WERI-Rb-1 (cell line): ENCODE results near the gene ANAPC4.
A peak's percentile ranks its signal among the peaks of the same experiment; 100 is the strongest.

ENCODE experiments used
- DNase-seq: peaks from one replicate; pipeline ENCODE4 v3.0.0-alpha.2; 2020
- H3K27ac ChIP-seq: fragments of 250-450 bp; sonication (Bioruptor Pico); 2 replicates; pipeline ENCODE4 v1.5.1; 2020; ENCODE audit warnings: mild to moderate bottlenecking, moderate library complexity
- H3K27me3 ChIP-seq: fragments of 250-450 bp; sonication (Bioruptor Pico); 2 replicates; pipeline ENCODE4 v1.5.1; 2021; ENCODE audit warnings: mild to moderate bottlenecking, low read depth, moderate library complexity; ENCODE audit not compliant: insufficient read depth, severe bottlenecking
- H3K36me3 ChIP-seq: fragments of 250-450 bp; sonication (Bioruptor Pico); 2 replicates; pipeline ENCODE4 v1.5.1; 2020; ENCODE audit warnings: mild to moderate bottlenecking, moderate library complexity
- H3K4me3 ChIP-seq: 2 replicates; pipeline ENCODE4 v1.5.1; 2011; ENCODE audit warnings: low read depth, mild to moderate bottlenecking, control low read depth, low read length
- H3K9me3 ChIP-seq: fragments of 250-450 bp; sonication (Bioruptor Pico); 2 replicates; pipeline ENCODE4 v1.5.1; 2021; ENCODE audit warnings: mild to moderate bottlenecking, moderate library complexity; ENCODE audit not compliant: severe bottlenecking
- TF ChIP-seq, protein P1 (sequence below): IDR thresholded peaks from 2 replicates; pipeline ENCODE4 v1.5.1; 2011; ENCODE audit warnings: low read depth, mild to moderate bottlenecking, control low read depth, inconsistent platforms, low read length

Gene ANAPC4

DNA sequence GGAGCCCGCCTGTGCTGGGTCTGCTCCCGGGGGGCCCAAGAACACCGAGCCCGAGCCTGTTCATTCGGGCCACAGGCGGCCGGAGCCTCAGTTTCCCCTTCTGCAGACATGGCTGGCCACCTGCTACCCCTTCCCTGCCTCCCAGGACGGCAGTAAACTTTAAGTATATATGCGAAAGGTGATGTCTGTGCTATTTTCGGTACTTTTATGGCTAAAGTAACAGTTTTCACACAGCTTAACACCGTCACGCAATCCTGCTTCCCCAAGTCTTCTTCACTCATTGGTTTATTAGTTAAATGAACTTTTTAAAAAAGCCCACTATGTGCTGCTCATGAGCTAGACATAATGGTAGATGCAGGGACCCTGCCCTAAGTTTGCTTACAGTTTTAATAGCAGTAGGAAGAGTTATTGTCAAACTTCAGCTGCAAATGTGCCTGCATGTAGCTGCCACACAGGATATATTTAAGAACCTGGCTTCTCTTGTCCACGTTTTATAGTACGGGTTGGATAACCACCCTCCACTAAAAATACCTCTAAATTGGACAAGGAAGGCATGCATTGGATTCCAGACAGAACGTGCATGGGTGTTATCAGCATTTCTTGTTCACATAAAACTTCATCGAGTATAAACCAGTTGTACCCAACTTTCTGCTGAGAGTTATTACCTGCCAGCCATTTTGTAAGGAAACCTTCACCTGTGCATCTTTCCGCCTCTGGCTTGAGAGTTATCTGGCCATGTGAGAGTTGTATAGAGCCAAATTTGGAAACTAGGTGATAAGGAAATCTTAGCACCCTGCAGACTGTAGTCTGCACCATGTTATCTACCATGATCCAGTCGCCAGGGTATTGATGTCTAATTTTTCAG is 741 bp downstream of the ANAPC4 start:
- H3K4me3 ChIP-seq: peak overlapping the region; percentile 89
- H3K9me3 ChIP-seq: no peaks in the 10 kb centered on the region
- H3K27ac ChIP-seq: peak overlapping the region; percentile 85
- no peak for DNase-seq
- TF ChIP-seq, protein P1, sequence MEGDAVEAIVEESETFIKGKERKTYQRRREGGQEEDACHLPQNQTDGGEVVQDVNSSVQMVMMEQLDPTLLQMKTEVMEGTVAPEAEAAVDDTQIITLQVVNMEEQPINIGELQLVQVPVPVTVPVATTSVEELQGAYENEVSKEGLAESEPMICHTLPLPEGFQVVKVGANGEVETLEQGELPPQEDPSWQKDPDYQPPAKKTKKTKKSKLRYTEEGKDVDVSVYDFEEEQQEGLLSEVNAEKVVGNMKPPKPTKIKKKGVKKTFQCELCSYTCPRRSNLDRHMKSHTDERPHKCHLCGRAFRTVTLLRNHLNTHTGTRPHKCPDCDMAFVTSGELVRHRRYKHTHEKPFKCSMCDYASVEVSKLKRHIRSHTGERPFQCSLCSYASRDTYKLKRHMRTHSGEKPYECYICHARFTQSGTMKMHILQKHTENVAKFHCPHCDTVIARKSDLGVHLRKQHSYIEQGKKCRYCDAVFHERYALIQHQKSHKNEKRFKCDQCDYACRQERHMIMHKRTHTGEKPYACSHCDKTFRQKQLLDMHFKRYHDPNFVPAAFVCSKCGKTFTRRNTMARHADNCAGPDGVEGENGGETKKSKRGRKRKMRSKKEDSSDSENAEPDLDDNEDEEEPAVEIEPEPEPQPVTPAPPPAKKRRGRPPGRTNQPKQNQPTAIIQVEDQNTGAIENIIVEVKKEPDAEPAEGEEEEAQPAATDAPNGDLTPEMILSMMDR: no peak
- H3K36me3 ChIP-seq: peaks cover 9% of the 10 kb centered on the region
- no peaks in the 10 kb centered on the region for H3K27me3 ChIP-seq

- no peak overlapping the region; the same call in 1 of the 2 replicates for H3K4me3 ChIP-seq
- H3K36me3 ChIP-seq: peaks cover 13% of the 10 kb centered on the region
- H3K27me3 ChIP-seq: no peaks in the 10 kb centered on the region
- no peak overlapping the region for H3K27ac ChIP-seq
- H3K9me3 ChIP-seq: no peaks in the 10 kb centered on the region
- TF ChIP-seq, protein P1: no peak
- no peak for DNase-seq
Measured at GRCh38 chr4:25378437-25378743, 1.3 kb downstream of the ANAPC4 start.

GRCh38 chr4:25379591-25379990 is 2.5 kb downstream of the ANAPC4 start:
- H3K4me3 ChIP-seq: no peak overlapping the region

DNA sequence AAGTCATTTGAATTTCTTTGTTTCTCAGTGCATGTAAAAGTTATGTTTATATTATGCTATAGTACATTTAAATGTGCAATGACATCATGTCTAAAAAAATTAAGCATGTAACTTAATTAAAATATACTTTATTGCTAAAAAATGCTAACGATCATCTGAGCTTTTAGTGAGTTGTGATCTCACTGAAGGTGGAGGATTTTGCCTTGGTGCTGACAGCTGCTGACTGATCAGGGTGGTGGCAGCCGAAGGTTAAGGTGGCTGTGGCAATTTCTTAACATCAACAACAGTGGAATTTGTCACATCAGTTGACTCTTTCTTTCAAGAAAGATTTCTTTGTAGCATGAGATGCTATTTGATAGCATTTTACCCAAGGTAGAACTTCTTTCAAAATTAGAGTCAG is 6.6 kb downstream of the ANAPC4 start:
- no peaks in the 10 kb centered on the region for H3K9me3 ChIP-seq
- no peak for DNase-seq
- H3K36me3 ChIP-seq: peaks cover 35% of the 10 kb centered on the region
- H3K27me3 ChIP-seq: no peaks in the 10 kb centered on the region
- H3K4me3 ChIP-seq: no peak overlapping the region
- TF ChIP-seq, protein P1: no peak
- H3K27ac ChIP-seq: no peak overlapping the region

More at GRCh38 chr4:25379591-25379990, 2.5 kb downstream of the ANAPC4 start:
- Histone ChIP-seq H3K9me3 (no peaks in the 10 kb centered on the region), H3K27ac (no peak overlapping the region), H3K36me3 (peaks cover 23% of the 10 kb centered on the region), H3K27me3 (no peaks in the 10 kb centered on the region)
- TF ChIP-seq, protein P1: no peak
- no peak for DNase-seq

GRCh38 chr4:25386926-25387325 is 9.9 kb downstream of the ANAPC4 start:
- Histone ChIP-seq H3K36me3 (peaks cover 45% of the 10 kb centered on the region), H3K4me3 (no peak overlapping the region), H3K9me3 (no peaks in the 10 kb centered on the region), H3K27me3 (no peaks in the 10 kb centered on the region), H3K27ac (no peak overlapping the region)
- no peak for DNase-seq
- TF ChIP-seq, protein P1: no peak

DNA sequence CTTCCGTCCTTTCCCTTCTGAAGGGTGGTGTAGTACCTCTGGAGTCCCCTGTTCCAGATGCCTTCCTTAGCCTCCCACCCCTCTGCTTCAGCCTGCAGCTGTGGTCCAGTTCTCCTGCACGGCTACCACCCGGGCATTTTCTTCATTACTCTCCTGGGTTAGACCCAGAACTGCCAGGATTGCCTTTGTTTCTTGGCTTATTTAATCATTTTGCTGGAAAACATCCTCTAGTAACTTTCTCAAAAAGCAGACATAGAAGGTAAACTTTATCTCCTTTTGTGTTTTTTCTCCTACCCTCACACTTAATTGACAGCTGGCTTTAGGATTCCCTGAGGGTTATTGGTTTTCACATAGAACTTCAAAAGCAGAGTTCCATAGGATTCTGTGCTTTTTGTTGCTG is 20.2 kb downstream of the ANAPC4 start:
- Histone ChIP-seq H3K27me3 (no peaks in the 10 kb centered on the region), H3K9me3 (no peaks in the 10 kb centered on the region), H3K4me3 (no peak overlapping the region), H3K36me3 (peaks cover 64% of the 10 kb centered on the region), H3K27ac (no peak overlapping the region)
- DNase-seq: no peak
- TF ChIP-seq, protein P1: no peak
